HepG2 (cell line): ENCODE results near the gene ING5. TPM values are rescaled to one million over a fixed set of nuclear protein-coding genes. Genes with fewer than 3 reads are reported as not detected.

Source experiments
- AFF4 ChIP-seq: sonication (generic); formaldehyde crosslinking; IDR thresholded peaks from 2 replicates; pipeline ENCODE4 v1.4.0; 2020; ENCODE audit warnings: missing genetic modification reagents
- AKAP8 ChIP-seq: sonication (generic); formaldehyde crosslinking; IDR thresholded peaks from 2 replicates; pipeline ENCODE4 v1.5.1; 2020; ENCODE audit warnings: mild to moderate bottlenecking, missing genetic modification reagents
- ARNTL ChIP-seq: sonication (generic); formaldehyde crosslinking; IDR thresholded peaks from 2 replicates; pipeline ENCODE4 v1.4.0; 2020; ENCODE audit warnings: mild to moderate bottlenecking, missing genetic modification reagents
- HNRNPUL1 ChIP-seq: fragments of 200-400 bp; formaldehyde crosslinking; IDR thresholded peaks from 2 replicates; pipeline ENCODE4 v1.6.1; 2017; ENCODE audit warnings: low read depth, mild to moderate bottlenecking, low read length, moderate library complexity
- RAD21 ChIP-seq: fragments of 450-650 bp; formaldehyde crosslinking; IDR thresholded peaks from 2 replicates; pipeline ENCODE4 v1.5.0; 2020; ENCODE audit warnings: mild to moderate bottlenecking
- SMC3 ChIP-seq: IDR thresholded peaks from 2 replicates; pipeline ENCODE4 v1.6.1; 2011; ENCODE audit warnings: low read length, improper control_type of control experiment
- ZBTB38 ChIP-seq: sonication (generic); formaldehyde crosslinking; IDR thresholded peaks from 2 replicates; pipeline ENCODE4 v1.5.1; 2020; ENCODE audit warnings: mild to moderate bottlenecking, missing genetic modification reagents
- ZBTB49 ChIP-seq: sonication (generic); formaldehyde crosslinking; IDR thresholded peaks from 2 replicates; pipeline ENCODE4 v1.4.0; 2020; ENCODE audit warnings: missing genetic modification reagents, borderline replicate concordance
- ZNF160 ChIP-seq: sonication (generic); formaldehyde crosslinking; IDR thresholded peaks from 2 replicates; pipeline ENCODE4 v1.8.0; 2022; ENCODE audit warnings: mild to moderate bottlenecking, inconsistent platforms, missing genetic modification reagents
- polyA plus RNA-seq, 8 experiments: library from polyadenylated mRNA; depleted of rRNA in 3 of 8; stranded (reverse) in 7 of 8; unstranded in 1 of 8; fragments of >200 nt; fragmentation: Illumina TruSeq in 4 of 8; extraction: Trizol in 4 of 8; gene quantifications; 2 replicates each; pipeline versions ENCODE4 v1.2.1 to v1.2.3, GENCODE V29; 2011 to 2016; ENCODE audit warnings: low read depth in 4 of 8, missing spikeins in 1 of 8, mixed read lengths in 1 of 8; ENCODE audit not compliant: insufficient read depth in 1 of 8
- total RNA-seq, 5 experiments: library from RNA; depleted of rRNA; stranded (reverse); fragments of >200 nt; fragmentation: Illumina TruSeq; extraction: Trizol; gene quantifications; 2 replicates each; pipeline ENCODE4 v1.2.3, GENCODE V29; 2016; ENCODE audit warnings: low read depth in 1 of 5
- TF ChIP-seq, protein P1 (sequence below), 2 experiments: IDR thresholded peaks; 2 replicates each; pipeline ENCODE4 v1.6.1; 2011 to 2012; ENCODE audit warnings: low read length in 2 of 2, borderline replicate concordance in 1 of 2, low read depth in 1 of 2, mild to moderate bottlenecking in 1 of 2, moderate library complexity in 1 of 2
- TF ChIP-seq, protein P2 (sequence below): sonication (generic); formaldehyde crosslinking; IDR thresholded peaks from 2 replicates; pipeline ENCODE4 v1.4.0; 2020; ENCODE audit warnings: missing genetic modification reagents
- TF ChIP-seq, protein P3 (sequence below): sonication (generic); formaldehyde crosslinking; IDR thresholded peaks from 2 replicates; pipeline ENCODE4 v1.4.0; 2020; ENCODE audit warnings: mild to moderate bottlenecking, low read depth, missing genetic modification reagents
- TF ChIP-seq, protein P4 (sequence below): sonication (generic); formaldehyde crosslinking; conservative IDR thresholded peaks from 2 replicates; pipeline ENCODE4 v1.8.0; 2022; ENCODE audit warnings: missing genetic modification reagents

Gene ING5
- total and polyA plus RNA-seq, 2 of the 13 experiments (the other 11 are each of a cell fraction or from before 2014, with no cell fraction given) = 61.9 to 71.9 TPM

- TF ChIP-seq, protein P1, sequence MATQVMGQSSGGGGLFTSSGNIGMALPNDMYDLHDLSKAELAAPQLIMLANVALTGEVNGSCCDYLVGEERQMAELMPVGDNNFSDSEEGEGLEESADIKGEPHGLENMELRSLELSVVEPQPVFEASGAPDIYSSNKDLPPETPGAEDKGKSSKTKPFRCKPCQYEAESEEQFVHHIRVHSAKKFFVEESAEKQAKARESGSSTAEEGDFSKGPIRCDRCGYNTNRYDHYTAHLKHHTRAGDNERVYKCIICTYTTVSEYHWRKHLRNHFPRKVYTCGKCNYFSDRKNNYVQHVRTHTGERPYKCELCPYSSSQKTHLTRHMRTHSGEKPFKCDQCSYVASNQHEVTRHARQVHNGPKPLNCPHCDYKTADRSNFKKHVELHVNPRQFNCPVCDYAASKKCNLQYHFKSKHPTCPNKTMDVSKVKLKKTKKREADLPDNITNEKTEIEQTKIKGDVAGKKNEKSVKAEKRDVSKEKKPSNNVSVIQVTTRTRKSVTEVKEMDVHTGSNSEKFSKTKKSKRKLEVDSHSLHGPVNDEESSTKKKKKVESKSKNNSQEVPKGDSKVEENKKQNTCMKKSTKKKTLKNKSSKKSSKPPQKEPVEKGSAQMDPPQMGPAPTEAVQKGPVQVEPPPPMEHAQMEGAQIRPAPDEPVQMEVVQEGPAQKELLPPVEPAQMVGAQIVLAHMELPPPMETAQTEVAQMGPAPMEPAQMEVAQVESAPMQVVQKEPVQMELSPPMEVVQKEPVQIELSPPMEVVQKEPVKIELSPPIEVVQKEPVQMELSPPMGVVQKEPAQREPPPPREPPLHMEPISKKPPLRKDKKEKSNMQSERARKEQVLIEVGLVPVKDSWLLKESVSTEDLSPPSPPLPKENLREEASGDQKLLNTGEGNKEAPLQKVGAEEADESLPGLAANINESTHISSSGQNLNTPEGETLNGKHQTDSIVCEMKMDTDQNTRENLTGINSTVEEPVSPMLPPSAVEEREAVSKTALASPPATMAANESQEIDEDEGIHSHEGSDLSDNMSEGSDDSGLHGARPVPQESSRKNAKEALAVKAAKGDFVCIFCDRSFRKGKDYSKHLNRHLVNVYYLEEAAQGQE (IDR thresholded peaks at IDR 0.05; ENCODE audit: borderline replicate concordance in 1 of 2, low read depth in 1 of 2, low read length in 2 of 2) = no peak
- TF ChIP-seq, protein P2, sequence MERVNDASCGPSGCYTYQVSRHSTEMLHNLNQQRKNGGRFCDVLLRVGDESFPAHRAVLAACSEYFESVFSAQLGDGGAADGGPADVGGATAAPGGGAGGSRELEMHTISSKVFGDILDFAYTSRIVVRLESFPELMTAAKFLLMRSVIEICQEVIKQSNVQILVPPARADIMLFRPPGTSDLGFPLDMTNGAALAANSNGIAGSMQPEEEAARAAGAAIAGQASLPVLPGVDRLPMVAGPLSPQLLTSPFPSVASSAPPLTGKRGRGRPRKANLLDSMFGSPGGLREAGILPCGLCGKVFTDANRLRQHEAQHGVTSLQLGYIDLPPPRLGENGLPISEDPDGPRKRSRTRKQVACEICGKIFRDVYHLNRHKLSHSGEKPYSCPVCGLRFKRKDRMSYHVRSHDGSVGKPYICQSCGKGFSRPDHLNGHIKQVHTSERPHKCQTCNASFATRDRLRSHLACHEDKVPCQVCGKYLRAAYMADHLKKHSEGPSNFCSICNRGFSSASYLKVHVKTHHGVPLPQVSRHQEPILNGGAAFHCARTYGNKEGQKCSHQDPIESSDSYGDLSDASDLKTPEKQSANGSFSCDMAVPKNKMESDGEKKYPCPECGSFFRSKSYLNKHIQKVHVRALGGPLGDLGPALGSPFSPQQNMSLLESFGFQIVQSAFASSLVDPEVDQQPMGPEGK (CRISPR knock-in tag) = peak; percentile 98
- TF ChIP-seq, protein P3, sequence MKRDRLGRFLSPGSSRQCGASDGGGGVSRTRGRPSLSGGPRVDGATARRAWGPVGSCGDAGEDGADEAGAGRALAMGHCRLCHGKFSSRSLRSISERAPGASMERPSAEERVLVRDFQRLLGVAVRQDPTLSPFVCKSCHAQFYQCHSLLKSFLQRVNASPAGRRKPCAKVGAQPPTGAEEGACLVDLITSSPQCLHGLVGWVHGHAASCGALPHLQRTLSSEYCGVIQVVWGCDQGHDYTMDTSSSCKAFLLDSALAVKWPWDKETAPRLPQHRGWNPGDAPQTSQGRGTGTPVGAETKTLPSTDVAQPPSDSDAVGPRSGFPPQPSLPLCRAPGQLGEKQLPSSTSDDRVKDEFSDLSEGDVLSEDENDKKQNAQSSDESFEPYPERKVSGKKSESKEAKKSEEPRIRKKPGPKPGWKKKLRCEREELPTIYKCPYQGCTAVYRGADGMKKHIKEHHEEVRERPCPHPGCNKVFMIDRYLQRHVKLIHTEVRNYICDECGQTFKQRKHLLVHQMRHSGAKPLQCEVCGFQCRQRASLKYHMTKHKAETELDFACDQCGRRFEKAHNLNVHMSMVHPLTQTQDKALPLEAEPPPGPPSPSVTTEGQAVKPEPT = no peak
- TF ChIP-seq RAD21 (CRISPR knock-in tag) = peak; percentile 56; the same call in 1 of the 2 replicates
- TF ChIP-seq, protein P4, sequence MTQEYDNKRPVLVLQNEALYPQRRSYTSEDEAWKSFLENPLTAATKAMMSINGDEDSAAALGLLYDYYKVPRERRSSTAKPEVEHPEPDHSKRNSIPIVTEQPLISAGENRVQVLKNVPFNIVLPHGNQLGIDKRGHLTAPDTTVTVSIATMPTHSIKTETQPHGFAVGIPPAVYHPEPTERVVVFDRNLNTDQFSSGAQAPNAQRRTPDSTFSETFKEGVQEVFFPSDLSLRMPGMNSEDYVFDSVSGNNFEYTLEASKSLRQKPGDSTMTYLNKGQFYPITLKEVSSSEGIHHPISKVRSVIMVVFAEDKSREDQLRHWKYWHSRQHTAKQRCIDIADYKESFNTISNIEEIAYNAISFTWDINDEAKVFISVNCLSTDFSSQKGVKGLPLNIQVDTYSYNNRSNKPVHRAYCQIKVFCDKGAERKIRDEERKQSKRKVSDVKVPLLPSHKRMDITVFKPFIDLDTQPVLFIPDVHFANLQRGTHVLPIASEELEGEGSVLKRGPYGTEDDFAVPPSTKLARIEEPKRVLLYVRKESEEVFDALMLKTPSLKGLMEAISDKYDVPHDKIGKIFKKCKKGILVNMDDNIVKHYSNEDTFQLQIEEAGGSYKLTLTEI (CRISPR knock-in tag) = no peak
- peak; percentile 99 for TF ChIP-seq ZBTB38 (CRISPR knock-in tag)
- TF ChIP-seq AKAP8 (CRISPR knock-in tag) = peak; percentile 85
- TF ChIP-seq AFF4 = no peak
- TF ChIP-seq HNRNPUL1 = no peak
- TF ChIP-seq ZNF160 (CRISPR knock-in tag) = no peak
- peak; percentile 86 for TF ChIP-seq ARNTL (CRISPR knock-in tag)
- TF ChIP-seq SMC3 = no peak
- no peak for TF ChIP-seq ZBTB49 (CRISPR knock-in tag)
These were observed 48.6 kb upstream of the ING5 start (continued) for GRCh38 chr2:241653210-241653750.
